ENCODE results near the gene RNF31.
A peak's percentile ranks its signal among the peaks of the same experiment; 100 is the strongest.

The RNF31 gene

GRCh38 chr14:24117179-24117578 is 30.1 kb upstream of the RNF31 start:
- DNase-seq, result no peak

- DNase-seq, result no peak
Observed at GRCh38 chr14:24119691-24120090, 27.6 kb upstream of the RNF31 start.

- no peak for DNase-seq
Observed at GRCh38 chr14:24121210-24121609, 26.1 kb upstream of the RNF31 start.

- no peak for DNase-seq
Observed at GRCh38 chr14:24122416-24122815, 24.9 kb upstream of the RNF31 start.

GRCh38 chr14:24122898-24123297 is 24.4 kb upstream of the RNF31 start:
- DNase-seq, result no peak

GRCh38 chr14:24123424-24124417 is 23.6 kb upstream of the RNF31 start:
- DNase-seq, result no peak

- DNase-seq, result no peak
Observed at GRCh38 chr14:24126939-24127338, 20.4 kb upstream of the RNF31 start.

- no peak for DNase-seq
Observed at GRCh38 chr14:24127673-24128072, 19.6 kb upstream of the RNF31 start.

GRCh38 chr14:24129410-24129998 is 17.8 kb upstream of the RNF31 start:
- DNase-seq, result no peak

- no peak for DNase-seq
Observed at GRCh38 chr14:24130380-24130716, 16.9 kb upstream of the RNF31 start, which contains the start of gene FITM1. FITM1 (plus strand) TSS chr14:24130659; CDS start chr14:24131564, 905 bp downstream.

- no peak for DNase-seq
Observed at GRCh38 chr14:24130717-24131548, 16.4 kb upstream of the RNF31 start.

- DNase-seq, result no peak
Observed at GRCh38 chr14:24131549-24131966, 15.7 kb upstream of the RNF31 start.

GRCh38 chr14:24132061-24132685 is 15.1 kb upstream of the RNF31 start:
- no peak for DNase-seq

GRCh38 chr14:24132976-24133375 is 14.3 kb upstream of the RNF31 start:
- DNase-seq, result no peak

GRCh38 chr14:24133735-24134134 is 13.6 kb upstream of the RNF31 start:
- no peak for DNase-seq

- DNase-seq, result no peak
Observed at GRCh38 chr14:24135584-24135833, 11.8 kb upstream of the RNF31 start.

- DNase-seq, result peak; percentile 94
Observed at GRCh38 chr14:24135834-24136683, 11.2 kb upstream of the RNF31 start, which contains the start of gene PSME1. PSME1 (plus strand) TSS chr14:24136194; CDS start chr14:24136263, 69 bp downstream.

- DNase-seq, result no peak
Observed at GRCh38 chr14:24136684-24137528, 10.4 kb upstream of the RNF31 start.

- DNase-seq, result no peak
Observed at GRCh38 chr14:24137529-24138395, 9.5 kb upstream of the RNF31 start.

All from NCI-H345 (cell line).